ENCODE results near the gene BDKRB1. TPM values are rescaled to one million over a fixed set of nuclear protein-coding genes. Genes with fewer than 3 reads are reported as not detected.
A peak's percentile ranks its signal among the peaks of the same experiment; 100 is the strongest.

The BDKRB1 gene
- total and polyA plus RNA-seq, 9 of the 15 experiments (the other 6 are each of a cell fraction or from before 2014, with no cell fraction given): 0.06 to 0.23 (median 0.09) TPM; not detected in 1

DNA sequence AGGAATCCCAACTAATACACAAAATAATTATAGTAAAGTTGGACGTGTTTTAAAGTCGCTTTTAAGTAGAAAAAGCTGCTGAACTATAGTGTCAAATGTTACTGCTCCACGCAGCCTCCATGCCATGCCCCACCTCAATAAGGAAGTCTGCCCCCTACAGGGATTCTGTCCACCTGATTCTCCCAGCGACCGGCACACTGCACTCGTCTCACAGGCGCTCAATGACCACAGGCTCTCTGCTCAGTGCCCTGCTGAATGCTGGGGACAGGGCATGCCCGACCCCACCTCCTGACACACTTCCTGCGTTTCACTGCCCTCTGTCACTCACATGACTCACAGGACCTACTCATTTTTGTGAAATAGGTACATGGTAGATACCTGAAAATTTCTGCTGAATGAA is 48.9 kb downstream of the BDKRB1 start:
- Histone ChIP-seq H3K9me3 (replicated peaks; ENCODE audit: control insufficient read depth, insufficient read depth, low read depth, low read length) (no peaks in the 10 kb centered on the region), H3K4me1 (replicated peaks in 1 of 2; ENCODE audit: control insufficient read depth in 2 of 2, insufficient read depth in 2 of 2, low read length in 2 of 2) (no peaks in the 10 kb centered on the region), H4K20me1 (replicated peaks; ENCODE audit: control insufficient read depth, insufficient read depth, low read length) (no peaks in the 10 kb centered on the region), H3K27ac (ENCODE audit: extremely low read depth, low read depth, low read length) (no peak overlapping the region), H3K79me2 (ENCODE audit: control insufficient read depth, insufficient read depth, low read length) (no peaks in the 10 kb centered on the region), H3K9ac (ENCODE audit: insufficient read depth in 1 of 2, low read depth in 2 of 2, low read length in 2 of 2) (peak overlapping the region in 1 of 2 experiments; percentile 45; a peak in 1 of 4 replicates), H3K36me3 (ENCODE audit: control insufficient read depth, insufficient read depth, low read length) (peaks cover 38% of the 10 kb centered on the region; the same call in 2 of the 3 replicates), H3K9me1 (ENCODE audit: control insufficient read depth, insufficient read depth, low read length) (no peaks in the 10 kb centered on the region), H3K27me3 (ENCODE audit: control insufficient read depth in 2 of 2, insufficient read depth in 2 of 2, low read length in 2 of 2) (no peaks in the 10 kb centered on the region), H3K4me3 (no peak overlapping the region), H2AFZ (ENCODE audit: low read depth, low read length) (no peak overlapping the region), H3K4me2 (ENCODE audit: insufficient read depth, low read length) (no peak overlapping the region)
- no TSS peak for BruUV-seq (replicated peaks)
- ChIA-PET CTCF (ENCODE audit: low intra/inter-chr PET ratio) (interaction anchor here (1.8 kb wide), 1 partner anchor 119 kb away, joined by 8 read pairs; no protein-coding TSS in a partner anchor), POLR2A (no interaction called here)
- in situ Hi-C loops (cut with MboI): no loop called here
- WGBS (ENCODE audit: insufficient coverage, low coverage, missing lambda C conversion rate): 71% methylated on average over 9 of the region's 9 CpGs
- no peak for FAIRE-seq
- peak; percentile 78 for ATAC-seq
- DNase-seq (ENCODE audit: extremely low read depth in 1 of 4, low spot score in 3 of 4): peak in 2 of 4 experiments; percentile 11 to 20
- intact Hi-C loops (cut with micrococcal nuclease): no loop called here
- TF ChIP-seq, protein P1, sequence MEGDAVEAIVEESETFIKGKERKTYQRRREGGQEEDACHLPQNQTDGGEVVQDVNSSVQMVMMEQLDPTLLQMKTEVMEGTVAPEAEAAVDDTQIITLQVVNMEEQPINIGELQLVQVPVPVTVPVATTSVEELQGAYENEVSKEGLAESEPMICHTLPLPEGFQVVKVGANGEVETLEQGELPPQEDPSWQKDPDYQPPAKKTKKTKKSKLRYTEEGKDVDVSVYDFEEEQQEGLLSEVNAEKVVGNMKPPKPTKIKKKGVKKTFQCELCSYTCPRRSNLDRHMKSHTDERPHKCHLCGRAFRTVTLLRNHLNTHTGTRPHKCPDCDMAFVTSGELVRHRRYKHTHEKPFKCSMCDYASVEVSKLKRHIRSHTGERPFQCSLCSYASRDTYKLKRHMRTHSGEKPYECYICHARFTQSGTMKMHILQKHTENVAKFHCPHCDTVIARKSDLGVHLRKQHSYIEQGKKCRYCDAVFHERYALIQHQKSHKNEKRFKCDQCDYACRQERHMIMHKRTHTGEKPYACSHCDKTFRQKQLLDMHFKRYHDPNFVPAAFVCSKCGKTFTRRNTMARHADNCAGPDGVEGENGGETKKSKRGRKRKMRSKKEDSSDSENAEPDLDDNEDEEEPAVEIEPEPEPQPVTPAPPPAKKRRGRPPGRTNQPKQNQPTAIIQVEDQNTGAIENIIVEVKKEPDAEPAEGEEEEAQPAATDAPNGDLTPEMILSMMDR (IDR thresholded peaks at IDR 0.05 in 2 of 3, conservative IDR thresholded peaks at IDR 0.05 in 1 of 3; ENCODE audit: insufficient read depth in 2 of 3, low read depth in 1 of 3, low read length in 3 of 3): 0 out of 6 replicates have a peak, but pooled peaks of 2 of the 3 experiments have one; percentile 14 to 28
- TF ChIP-seq MCM2 (IDR thresholded peaks at IDR 0.05; ENCODE audit: low read depth) (no peak), HMG20B (CRISPR knock-in tag; IDR thresholded peaks at IDR 0.05) (no peak), MED1 (CRISPR knock-in tag; IDR thresholded peaks at IDR 0.05; ENCODE audit: borderline replicate concordance) (no peak), CAMTA2 (CRISPR knock-in tag; conservative IDR thresholded peaks at IDR 0.05) (no peak)
- TF ChIP-seq, protein P2, sequence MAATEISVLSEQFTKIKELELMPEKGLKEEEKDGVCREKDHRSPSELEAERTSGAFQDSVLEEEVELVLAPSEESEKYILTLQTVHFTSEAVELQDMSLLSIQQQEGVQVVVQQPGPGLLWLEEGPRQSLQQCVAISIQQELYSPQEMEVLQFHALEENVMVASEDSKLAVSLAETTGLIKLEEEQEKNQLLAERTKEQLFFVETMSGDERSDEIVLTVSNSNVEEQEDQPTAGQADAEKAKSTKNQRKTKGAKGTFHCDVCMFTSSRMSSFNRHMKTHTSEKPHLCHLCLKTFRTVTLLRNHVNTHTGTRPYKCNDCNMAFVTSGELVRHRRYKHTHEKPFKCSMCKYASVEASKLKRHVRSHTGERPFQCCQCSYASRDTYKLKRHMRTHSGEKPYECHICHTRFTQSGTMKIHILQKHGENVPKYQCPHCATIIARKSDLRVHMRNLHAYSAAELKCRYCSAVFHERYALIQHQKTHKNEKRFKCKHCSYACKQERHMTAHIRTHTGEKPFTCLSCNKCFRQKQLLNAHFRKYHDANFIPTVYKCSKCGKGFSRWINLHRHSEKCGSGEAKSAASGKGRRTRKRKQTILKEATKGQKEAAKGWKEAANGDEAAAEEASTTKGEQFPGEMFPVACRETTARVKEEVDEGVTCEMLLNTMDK (IDR thresholded peaks at IDR 0.05; ENCODE audit: borderline replicate concordance, insufficient read depth, low read depth, low read length, poor library complexity, severe bottlenecking): peak; percentile 80
- TF ChIP-seq, protein P3, sequence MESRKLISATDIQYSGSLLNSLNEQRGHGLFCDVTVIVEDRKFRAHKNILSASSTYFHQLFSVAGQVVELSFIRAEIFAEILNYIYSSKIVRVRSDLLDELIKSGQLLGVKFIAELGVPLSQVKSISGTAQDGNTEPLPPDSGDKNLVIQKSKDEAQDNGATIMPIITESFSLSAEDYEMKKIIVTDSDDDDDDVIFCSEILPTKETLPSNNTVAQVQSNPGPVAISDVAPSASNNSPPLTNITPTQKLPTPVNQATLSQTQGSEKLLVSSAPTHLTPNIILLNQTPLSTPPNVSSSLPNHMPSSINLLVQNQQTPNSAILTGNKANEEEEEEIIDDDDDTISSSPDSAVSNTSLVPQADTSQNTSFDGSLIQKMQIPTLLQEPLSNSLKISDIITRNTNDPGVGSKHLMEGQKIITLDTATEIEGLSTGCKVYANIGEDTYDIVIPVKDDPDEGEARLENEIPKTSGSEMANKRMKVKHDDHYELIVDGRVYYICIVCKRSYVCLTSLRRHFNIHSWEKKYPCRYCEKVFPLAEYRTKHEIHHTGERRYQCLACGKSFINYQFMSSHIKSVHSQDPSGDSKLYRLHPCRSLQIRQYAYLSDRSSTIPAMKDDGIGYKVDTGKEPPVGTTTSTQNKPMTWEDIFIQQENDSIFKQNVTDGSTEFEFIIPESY (CRISPR knock-in tag; IDR thresholded peaks at IDR 0.05): peak; percentile 92
